Activated CD4-positive, alpha-beta T cell treated with anti-CD3 and anti-CD28 coated beads, Interleukin-2, amount 10 ng/mL, durations not matched to agents 7 days and 5 days (primary cell): ENCODE measurements around the gene BPIFA2. TPM values are rescaled to one million over a fixed set of nuclear protein-coding genes. Genes with fewer than 3 reads are reported as not detected.
"Not testable (repeated sequence)": the region's sequence is repeated elsewhere in the genome, so short reads cannot be mapped to it uniquely, and the experiment has no call there.

Experiments
- CTCF ChIA-PET: fragments of 350-600 bp; sonication (Branson Sonifier 250); formaldehyde crosslinking; loops from one replicate; lab custom pipeline; 2021; ENCODE audit warnings: antibody characterized with exemption; lab: Charles Lee
- POLR2A ChIA-PET: fragments of 350-600 bp; sonication (Branson Sonifier 250); formaldehyde crosslinking; loops from one replicate; lab custom pipeline; 2021; ENCODE audit warnings: antibody characterized with exemption; lab: Charles Lee
- DNase-seq: peaks from one replicate; pipeline ENCODE4 v3.0.0-alpha.2; 2020
- H3K27ac Mint-ChIP-seq: one replicate; pipeline ENCODE4 v1.8.0; 2021; ENCODE audit warnings: mild to moderate bottlenecking, moderate library complexity, mixed read lengths
- H3K27me3 Mint-ChIP-seq: one replicate; pipeline ENCODE4 v1.8.0; 2021; ENCODE audit warnings: mixed read lengths
- H3K36me3 Mint-ChIP-seq: one replicate; pipeline ENCODE4 v1.8.0; 2021; ENCODE audit warnings: low read depth, mixed read lengths
- H3K4me1 Mint-ChIP-seq: one replicate; pipeline ENCODE4 v1.8.0; 2021; ENCODE audit warnings: mixed read lengths
- H3K4me3 Mint-ChIP-seq: one replicate; pipeline ENCODE4 v1.8.0; 2021; ENCODE audit warnings: mild to moderate bottlenecking, moderate library complexity, mixed read lengths
- H3K9me3 Mint-ChIP-seq: one replicate; pipeline ENCODE4 v1.8.0; 2021; ENCODE audit warnings: mixed read lengths
- total RNA-seq, 2 experiments: library from RNA; stranded (reverse); gene quantifications; one replicate each; pipeline ENCODE4 v1.2.3, GENCODE V29; 2021

The BPIFA2 gene
- not detected for total RNA-seq

GRCh38 chr20:33167859-33168258 is at the start of gene BPIFA2:
BPIFA2 (plus strand) TSS chr20:33168159; CDS start chr20:33169146, 987 bp downstream.
- CTCF ChIA-PET = no interaction called here
- Mint-ChIP-seq H3K27me3 (no peaks in the 10 kb centered on the region), H3K4me3 (no peak within 1 kb of the TSS), H3K9me3 (peaks cover 14% of the 10 kb centered on the region), H3K4me1 (no peaks in the 10 kb centered on the region), H3K36me3 (no peaks in the 10 kb centered on the region), H3K27ac (no peak within 1 kb of the TSS)
- no peak for DNase-seq
- POLR2A ChIA-PET = no interaction called here

- Mint-ChIP-seq H3K9me3 (peaks cover 18% of the 10 kb centered on the region), H3K36me3 (peaks cover 8% of the 10 kb centered on the region), H3K27ac (peak overlapping the region; percentile 34), H3K27me3 (no peaks in the 10 kb centered on the region), H3K4me3 (no peak overlapping the region), H3K4me1 (peaks cover 19% of the 10 kb centered on the region)
- POLR2A ChIA-PET = no interaction called here
- CTCF ChIA-PET = interaction anchor here (0.6 kb wide), 1 partner anchor 115 kb away, joined by 3 read pairs; the partner anchor contains the start of gene SUN5
- DNase-seq = no peak
Measured at GRCh38 chr20:33119725-33120720, 47.9 kb upstream of the BPIFA2 start.

- H3K4me3 Mint-ChIP-seq = no peak overlapping the region
- peaks cover 8% of the 10 kb centered on the region for H3K36me3 Mint-ChIP-seq
- no peak overlapping the region for H3K27ac Mint-ChIP-seq
- ChIA-PET CTCF (interaction anchor here (0.5 to 0.6 kb wide), 2 partner anchors 116 to 427 kb away, joined by 3 to 4 read pairs; partner anchors contain the start of gene SUN5), POLR2A (no interaction called here)
- DNase-seq = no peak
- peaks cover 19% of the 10 kb centered on the region for H3K4me1 Mint-ChIP-seq
- peaks cover 18% of the 10 kb centered on the region for H3K9me3 Mint-ChIP-seq
- no peaks in the 10 kb centered on the region for H3K27me3 Mint-ChIP-seq
Measured at GRCh38 chr20:33120934-33121333, 47.0 kb upstream of the BPIFA2 start.

- DNase-seq, H3K36me3 Mint-ChIP-seq, CTCF ChIA-PET, H3K27ac Mint-ChIP-seq, H3K27me3 Mint-ChIP-seq, H3K4me3 Mint-ChIP-seq, POLR2A ChIA-PET: not testable (repeated sequence)
- Mint-ChIP-seq H3K9me3 (peaks cover 18% of the 10 kb centered on the region), H3K4me1 (peaks cover 19% of the 10 kb centered on the region)
Measured at GRCh38 chr20:33122297-33122696, 45.7 kb upstream of the BPIFA2 start.

- CTCF ChIA-PET = interaction anchor here (0.8 to 1.2 kb wide), 2 partner anchors 11 to 12 kb away, joined by 4 read pairs; no protein-coding TSS in a partner anchor
Measured at GRCh38 chr20:33124261-33124660, 43.7 kb upstream of the BPIFA2 start.

GRCh38 chr20:33124994-33125393 is 43.0 kb upstream of the BPIFA2 start:
- ChIA-PET POLR2A (no interaction called here), CTCF (no interaction called here)
- H3K36me3 Mint-ChIP-seq = peaks cover 5% of the 10 kb centered on the region
- peaks cover 15% of the 10 kb centered on the region for H3K9me3 Mint-ChIP-seq
- no peaks in the 10 kb centered on the region for H3K27me3 Mint-ChIP-seq
- no peak overlapping the region for H3K27ac Mint-ChIP-seq
- peaks cover 7% of the 10 kb centered on the region for H3K4me1 Mint-ChIP-seq
- DNase-seq = no peak
- H3K4me3 Mint-ChIP-seq = no peak overlapping the region

More at GRCh38 chr20:33124261-33124660, 43.7 kb upstream of the BPIFA2 start:
- H3K4me3 Mint-ChIP-seq = no peak overlapping the region
- peaks cover 14% of the 10 kb centered on the region for H3K4me1 Mint-ChIP-seq
- POLR2A ChIA-PET = no interaction called here
- H3K9me3 Mint-ChIP-seq = peaks cover 18% of the 10 kb centered on the region
- H3K27me3 Mint-ChIP-seq = no peaks in the 10 kb centered on the region
- no peak overlapping the region for H3K27ac Mint-ChIP-seq
- peaks cover 6% of the 10 kb centered on the region for H3K36me3 Mint-ChIP-seq
- DNase-seq = no peak

- DNase-seq = no peak
- Mint-ChIP-seq H3K27ac (no peak overlapping the region), H3K9me3 (peaks cover 11% of the 10 kb centered on the region), H3K4me1 (no peaks in the 10 kb centered on the region), H3K4me3 (no peak overlapping the region), H3K36me3 (no peaks in the 10 kb centered on the region), H3K27me3 (no peaks in the 10 kb centered on the region)
- ChIA-PET CTCF (no interaction called here), POLR2A (no interaction called here)
Measured at GRCh38 chr20:33125983-33126382, 42.0 kb upstream of the BPIFA2 start.

- ChIA-PET POLR2A (no interaction called here), CTCF (no interaction called here)
- Mint-ChIP-seq H3K27me3 (no peaks in the 10 kb centered on the region), H3K36me3 (no peaks in the 10 kb centered on the region), H3K27ac (no peak overlapping the region), H3K4me3 (no peak overlapping the region), H3K4me1 (no peaks in the 10 kb centered on the region), H3K9me3 (peaks cover 3% of the 10 kb centered on the region)
- DNase-seq = no peak
Measured at GRCh38 chr20:33127422-33128097, 40.4 kb upstream of the BPIFA2 start.

- Mint-ChIP-seq H3K4me3 (no peak overlapping the region), H3K36me3 (no peaks in the 10 kb centered on the region), H3K9me3 (no peaks in the 10 kb centered on the region), H3K27ac (no peak overlapping the region), H3K4me1 (no peaks in the 10 kb centered on the region), H3K27me3 (no peaks in the 10 kb centered on the region)
- no peak for DNase-seq
- POLR2A ChIA-PET = no interaction called here
- CTCF ChIA-PET = no interaction called here
Measured at GRCh38 chr20:33130568-33131061, 37.3 kb upstream of the BPIFA2 start.

GRCh38 chr20:33131949-33132473 is 35.9 kb upstream of the BPIFA2 start:
- Mint-ChIP-seq H3K36me3 (no peaks in the 10 kb centered on the region), H3K4me3 (no peak overlapping the region), H3K4me1 (no peaks in the 10 kb centered on the region), H3K9me3 (no peaks in the 10 kb centered on the region), H3K27ac (no peak overlapping the region), H3K27me3 (no peaks in the 10 kb centered on the region)
- ChIA-PET CTCF (no interaction called here), POLR2A (no interaction called here)
- no peak for DNase-seq

- POLR2A ChIA-PET = no interaction called here
- Mint-ChIP-seq H3K4me3 (no peak overlapping the region), H3K4me1 (no peaks in the 10 kb centered on the region), H3K36me3 (no peaks in the 10 kb centered on the region), H3K27ac (no peak overlapping the region), H3K27me3 (no peaks in the 10 kb centered on the region), H3K9me3 (no peaks in the 10 kb centered on the region)
- CTCF ChIA-PET = no interaction called here
- DNase-seq = no peak
Measured at GRCh38 chr20:33132513-33133372, 35.2 kb upstream of the BPIFA2 start.

- DNase-seq = no peak
- no peak overlapping the region for H3K4me3 Mint-ChIP-seq
- POLR2A ChIA-PET = no interaction called here
- H3K9me3 Mint-ChIP-seq = no peaks in the 10 kb centered on the region
- H3K4me1 Mint-ChIP-seq = no peaks in the 10 kb centered on the region
- CTCF ChIA-PET = no interaction called here
- H3K27me3 Mint-ChIP-seq = no peaks in the 10 kb centered on the region
- H3K27ac Mint-ChIP-seq = no peak overlapping the region
- no peaks in the 10 kb centered on the region for H3K36me3 Mint-ChIP-seq
Measured at GRCh38 chr20:33133373-33133941, 34.5 kb upstream of the BPIFA2 start.
